Measurements from ENCODE around the gene USP22.

GRCh38 chr17:20995873-20996723 lies 46.7 kb downstream of the USP22 start:
- TF ChIP-seq CTCF (IDR thresholded peaks at IDR 0.05) (no peak), POLR2A (IDR thresholded peaks at IDR 0.05) (no peak)
